ENCODE data around the gene SMG6. TPM values are rescaled to one million over a fixed set of nuclear protein-coding genes. Genes with fewer than 3 reads are reported as not detected.

SMG6 gene
- total RNA-seq, 2 experiments from 2014 or later, result 39.3 to 39.7 TPM

DNA sequence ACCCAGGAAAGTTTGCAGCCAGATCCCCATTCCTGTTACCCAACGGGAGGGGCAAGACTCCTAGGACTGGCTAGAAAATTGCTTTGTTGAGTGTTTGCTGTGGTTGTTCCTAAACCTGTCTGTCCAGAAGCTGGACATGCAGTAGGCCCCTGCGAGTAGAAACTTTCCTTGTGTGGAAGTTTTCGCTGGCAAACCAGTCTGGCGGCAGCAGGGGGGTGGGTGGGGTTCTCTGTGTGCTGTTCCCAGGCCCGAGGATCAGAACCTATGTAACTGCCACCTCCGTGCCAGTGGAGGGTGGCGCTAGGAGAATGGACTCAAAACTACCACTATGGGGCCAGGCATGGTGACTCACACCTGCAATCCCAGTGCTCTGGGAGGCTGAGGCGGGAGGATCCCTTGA, 42.9 kb upstream of the SMG6 start:
- intact Hi-C loops (cut with DNase I, micrococcal nuclease), result no loop called here
- Histone ChIP-seq H3K4me3 (ENCODE audit: low read length) (no peak overlapping the region), H3K27me3 (ENCODE audit: control insufficient read depth in 1 of 2, insufficient read depth in 2 of 2, low read length in 2 of 2) (no peaks in the 10 kb centered on the region), H3K9me3 (ENCODE audit: control insufficient read depth in 1 of 2, insufficient read depth in 1 of 2, low read length in 2 of 2) (no peaks in the 10 kb centered on the region), H3K36me3 (ENCODE audit: insufficient read depth, low read length) (peaks cover 29% of the 10 kb centered on the region), H3K4me1 (ENCODE audit: insufficient read depth, low read length) (peaks cover 8% of the 10 kb centered on the region), H3K27ac (ENCODE audit: low read depth in 1 of 2, low read length in 2 of 2) (no peak overlapping the region)
- DNase-seq, result no peak
- no peak for ATAC-seq (ENCODE audit: poor library complexity)
- ChIA-PET CTCF (no interaction called here), POLR2A (interaction anchor here (1.0 kb wide), 1 partner anchor 10 kb away, joined by 3 read pairs; the partner anchor contains the start of gene TSR1)
- Mint-ChIP-seq H3K4me3 (no peak overlapping the region), H3K27ac (no peak overlapping the region), H3K4me1 (ENCODE audit: low read depth) (peaks cover 6% of the 10 kb centered on the region), H3K36me3 (ENCODE audit: low read depth) (peaks cover 35% of the 10 kb centered on the region), H3K9me3 (no peaks in the 10 kb centered on the region), H3K27me3 (no peaks in the 10 kb centered on the region)
- TF ChIP-seq, protein P1, sequence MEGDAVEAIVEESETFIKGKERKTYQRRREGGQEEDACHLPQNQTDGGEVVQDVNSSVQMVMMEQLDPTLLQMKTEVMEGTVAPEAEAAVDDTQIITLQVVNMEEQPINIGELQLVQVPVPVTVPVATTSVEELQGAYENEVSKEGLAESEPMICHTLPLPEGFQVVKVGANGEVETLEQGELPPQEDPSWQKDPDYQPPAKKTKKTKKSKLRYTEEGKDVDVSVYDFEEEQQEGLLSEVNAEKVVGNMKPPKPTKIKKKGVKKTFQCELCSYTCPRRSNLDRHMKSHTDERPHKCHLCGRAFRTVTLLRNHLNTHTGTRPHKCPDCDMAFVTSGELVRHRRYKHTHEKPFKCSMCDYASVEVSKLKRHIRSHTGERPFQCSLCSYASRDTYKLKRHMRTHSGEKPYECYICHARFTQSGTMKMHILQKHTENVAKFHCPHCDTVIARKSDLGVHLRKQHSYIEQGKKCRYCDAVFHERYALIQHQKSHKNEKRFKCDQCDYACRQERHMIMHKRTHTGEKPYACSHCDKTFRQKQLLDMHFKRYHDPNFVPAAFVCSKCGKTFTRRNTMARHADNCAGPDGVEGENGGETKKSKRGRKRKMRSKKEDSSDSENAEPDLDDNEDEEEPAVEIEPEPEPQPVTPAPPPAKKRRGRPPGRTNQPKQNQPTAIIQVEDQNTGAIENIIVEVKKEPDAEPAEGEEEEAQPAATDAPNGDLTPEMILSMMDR (IDR thresholded peaks at IDR 0.05), result no peak

DNA sequence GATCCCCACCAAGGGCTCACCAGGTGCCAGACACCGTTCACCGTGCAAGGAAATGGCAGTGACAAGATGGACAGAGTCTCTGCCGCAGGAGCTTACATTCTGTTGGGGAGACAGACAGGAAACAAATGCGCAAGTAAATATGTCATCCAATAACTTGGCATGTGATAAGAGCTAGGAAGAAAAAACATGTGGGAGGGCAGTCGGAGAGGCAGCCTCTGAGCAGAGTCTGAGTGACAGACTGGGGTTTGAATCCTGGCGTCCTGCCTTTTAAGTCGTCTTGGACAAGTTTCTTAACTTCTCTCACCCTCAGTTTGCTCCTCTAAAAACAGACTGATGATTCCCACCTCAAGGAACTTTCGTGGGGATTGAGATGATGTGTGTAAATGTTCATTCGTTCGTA, 40.9 kb upstream of the SMG6 start:
- H3K27me3 ChIP-seq (ENCODE audit: control insufficient read depth in 1 of 2, insufficient read depth in 2 of 2, low read length in 2 of 2), result no peaks in the 10 kb centered on the region
- H3K27ac Mint-ChIP-seq, result no peak overlapping the region
- intact Hi-C loops (cut with DNase I, micrococcal nuclease), result no loop called here
- no peaks in the 10 kb centered on the region for H3K9me3 Mint-ChIP-seq
- peaks cover 36% of the 10 kb centered on the region for H3K36me3 Mint-ChIP-seq (ENCODE audit: low read depth)
- ChIA-PET CTCF (no interaction called here), POLR2A (no interaction called here)
- no peaks in the 10 kb centered on the region for H3K27me3 Mint-ChIP-seq
- no peaks in the 10 kb centered on the region for H3K9me3 ChIP-seq (ENCODE audit: control insufficient read depth in 1 of 2, insufficient read depth in 1 of 2, low read length in 2 of 2)
- H3K4me1 ChIP-seq (ENCODE audit: insufficient read depth, low read length), result peaks cover 8% of the 10 kb centered on the region
- no peak overlapping the region for H3K4me3 ChIP-seq (ENCODE audit: low read length)
- peaks cover 31% of the 10 kb centered on the region for H3K36me3 ChIP-seq (ENCODE audit: insufficient read depth, low read length)
- TF ChIP-seq, protein P1 (IDR thresholded peaks at IDR 0.05), result no peak
- ATAC-seq (ENCODE audit: poor library complexity), result no peak
- peaks cover 9% of the 10 kb centered on the region for H3K4me1 Mint-ChIP-seq (ENCODE audit: low read depth)
- H3K4me3 Mint-ChIP-seq, result no peak overlapping the region
- no peak for DNase-seq
- H3K27ac ChIP-seq (ENCODE audit: low read depth in 1 of 2, low read length in 2 of 2), result no peak overlapping the region

DNA sequence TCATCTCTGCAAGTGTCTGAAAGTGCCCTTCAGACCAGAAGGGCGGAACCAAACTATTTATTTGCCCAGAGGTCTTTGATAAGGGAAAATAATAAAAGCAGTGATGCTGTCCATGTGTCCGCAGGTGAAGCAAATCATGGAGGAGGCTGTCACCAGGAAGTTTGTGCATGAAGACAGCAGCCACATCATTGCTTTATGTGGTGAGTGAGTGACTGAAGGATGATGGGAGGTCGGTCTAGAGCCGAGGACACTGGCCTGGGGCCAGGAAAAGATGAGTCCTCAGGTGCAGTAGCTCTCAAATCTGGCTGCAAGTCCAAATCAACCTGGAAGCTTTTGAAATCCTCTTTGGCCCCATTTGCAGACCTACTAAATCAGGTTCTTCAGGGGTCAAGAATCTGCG, 39.8 kb upstream of the SMG6 start:
- Histone ChIP-seq H3K4me3 (ENCODE audit: low read length) (no peak overlapping the region), H3K4me1 (ENCODE audit: insufficient read depth, low read length) (peaks cover 9% of the 10 kb centered on the region), H3K9me3 (ENCODE audit: control insufficient read depth in 1 of 2, insufficient read depth in 1 of 2, low read length in 2 of 2) (no peaks in the 10 kb centered on the region), H3K27ac (ENCODE audit: low read depth in 1 of 2, low read length in 2 of 2) (no peak overlapping the region), H3K36me3 (ENCODE audit: insufficient read depth, low read length) (peaks cover 31% of the 10 kb centered on the region), H3K27me3 (ENCODE audit: control insufficient read depth in 1 of 2, insufficient read depth in 2 of 2, low read length in 2 of 2) (no peaks in the 10 kb centered on the region)
- H3K36me3 Mint-ChIP-seq (ENCODE audit: low read depth), result peaks cover 38% of the 10 kb centered on the region
- DNase-seq (peak in 6 of 14 experiments; percentile 12 to 45 (median 33)), ATAC-seq (ENCODE audit: poor library complexity) (peak; percentile 50)
- TF ChIP-seq, protein P1 (IDR thresholded peaks at IDR 0.05), result no peak
- CTCF ChIA-PET, result no interaction called here
- H3K27me3 Mint-ChIP-seq, result no peaks in the 10 kb centered on the region
- intact Hi-C loops (cut with DNase I, micrococcal nuclease), result no loop called here
- peaks cover 13% of the 10 kb centered on the region for H3K4me1 Mint-ChIP-seq (ENCODE audit: low read depth)
- no peaks in the 10 kb centered on the region for H3K9me3 Mint-ChIP-seq
- no peak overlapping the region for H3K4me3 Mint-ChIP-seq
- H3K27ac Mint-ChIP-seq, result no peak overlapping the region
- POLR2A ChIA-PET, result no interaction called here

All from CD4-positive, alpha-beta T cell (primary cell).